DND-41 (cell line): Measurements from ENCODE around the gene NACC2.

Experiments
- ATAC-seq: fragments of 200-7000 bp; cut with Tn5 transposase; 3 replicates; pipeline ENCODE4 v1.9.1; 2021; ENCODE audit warnings: low read depth; ENCODE audit not compliant: insufficient read depth
- DNase-seq: peaks from one replicate; pipeline ENCODE4 v3.0.0-alpha.2; 2020
- H2AFZ ChIP-seq: 2 replicates; pipeline ENCODE4 v1.6.0; 2012; ENCODE audit warnings: low read depth, low read length
- H3K27ac ChIP-seq: 2 replicates; pipeline ENCODE4 v1.5.1; 2012; ENCODE audit warnings: low read length, inconsistent platforms
- H3K27me3 ChIP-seq: fragments of 200-600 bp; sonication (generic); 2 replicates; pipeline ENCODE4 v1.6.0; 2012; ENCODE audit warnings: low read length, mild to moderate bottlenecking, inconsistent platforms; ENCODE audit not compliant: insufficient read depth, poor library complexity
- H3K36me3 ChIP-seq: 2 replicates; pipeline ENCODE4 v1.5.1; 2012; ENCODE audit warnings: low read length, inconsistent platforms; ENCODE audit not compliant: insufficient read depth
- H3K4me1 ChIP-seq: 2 replicates; pipeline ENCODE4 v1.5.1; 2012; ENCODE audit warnings: mild to moderate bottlenecking, low read length; ENCODE audit not compliant: insufficient read depth
- H3K4me2 ChIP-seq: 2 replicates; pipeline ENCODE4 v1.6.0; 2012; ENCODE audit warnings: mild to moderate bottlenecking, moderate library complexity, low read length, inconsistent platforms; ENCODE audit not compliant: insufficient read depth
- H3K4me3 ChIP-seq, 2 experiments: fragments of 200-600 bp in 1 of 2; shearing (Covaris generic) in 1 of 2; 2 replicates each; pipeline ENCODE4 v1.5.1; 2012 to 2016; ENCODE audit warnings: inconsistent platforms in 2 of 2, low read length in 2 of 2, mild to moderate bottlenecking in 2 of 2, low read depth in 1 of 2, moderate library complexity in 1 of 2
- H3K79me2 ChIP-seq: 2 replicates; pipeline ENCODE4 v1.6.0; 2012; ENCODE audit warnings: low read length, inconsistent platforms; ENCODE audit not compliant: insufficient read depth
- H3K9ac ChIP-seq: 2 replicates; pipeline ENCODE4 v1.6.0; 2012; ENCODE audit warnings: low read depth, mild to moderate bottlenecking, inconsistent platforms, low read length, moderate library complexity
- H3K9me3 ChIP-seq: 2 replicates; pipeline ENCODE4 v1.5.1; 2012; ENCODE audit warnings: low read length, moderate library complexity, mild to moderate bottlenecking, inconsistent platforms; ENCODE audit not compliant: insufficient read depth, severe bottlenecking
- H4K20me1 ChIP-seq: 2 replicates; pipeline ENCODE4 v1.6.0; 2012; ENCODE audit warnings: low read length; ENCODE audit not compliant: insufficient read depth
- CTCF ChIP-seq: IDR thresholded peaks from 2 replicates; pipeline ENCODE4 v1.5.1; 2012; ENCODE audit warnings: borderline replicate concordance, low read length, moderate library complexity, mild to moderate bottlenecking; ENCODE audit not compliant: poor library complexity, severe bottlenecking; ENCODE audit errors: extremely low read depth
- EZH2 ChIP-seq: IDR thresholded peaks from 3 replicates; pipeline ENCODE4 v1.6.1; 2012; ENCODE audit warnings: borderline replicate concordance, low read depth, mild to moderate bottlenecking, moderate library complexity, low read length, inconsistent platforms; ENCODE audit not compliant: severe bottlenecking

The NACC2 gene

GRCh38 chr9:136013524-136014034, 81.5 kb downstream of the NACC2 start:
- Histone ChIP-seq H3K4me2 (no peak overlapping the region), H3K4me3 (no peak overlapping the region), H3K79me2 (no peaks in the 10 kb centered on the region), H3K36me3 (no peaks in the 10 kb centered on the region), H3K27me3 (no peaks in the 10 kb centered on the region), H2AFZ (no peak overlapping the region), H3K27ac (no peak overlapping the region), H4K20me1 (no peaks in the 10 kb centered on the region), H3K9me3 (no peaks in the 10 kb centered on the region), H3K4me1 (no peaks in the 10 kb centered on the region), H3K9ac (no peak overlapping the region)
- TF ChIP-seq EZH2 (no peak), CTCF (no peak)
- DNase-seq, result no peak
- ATAC-seq, result no peak

- H2AFZ ChIP-seq, result no peak overlapping the region
- no peak overlapping the region for H3K9ac ChIP-seq
- no peak overlapping the region for H3K27ac ChIP-seq
- TF ChIP-seq CTCF (no peak), EZH2 (no peak)
- H3K36me3 ChIP-seq, result no peaks in the 10 kb centered on the region
- H3K4me1 ChIP-seq, result no peaks in the 10 kb centered on the region
- H3K27me3 ChIP-seq, result no peaks in the 10 kb centered on the region
- no peaks in the 10 kb centered on the region for H3K79me2 ChIP-seq
- ATAC-seq, result no peak
- no peaks in the 10 kb centered on the region for H4K20me1 ChIP-seq
- DNase-seq, result no peak
- no peaks in the 10 kb centered on the region for H3K9me3 ChIP-seq
- H3K4me2 ChIP-seq, result no peak overlapping the region
- H3K4me3 ChIP-seq, result no peak overlapping the region
Measured at GRCh38 chr9:136013116-136013515, 82.0 kb downstream of the NACC2 start.

- no peaks in the 10 kb centered on the region for H3K4me1 ChIP-seq
- H3K4me2 ChIP-seq, result no peak overlapping the region
- no peak overlapping the region for H2AFZ ChIP-seq
- H3K36me3 ChIP-seq, result no peaks in the 10 kb centered on the region
- H3K79me2 ChIP-seq, result no peaks in the 10 kb centered on the region
- no peak for ATAC-seq
- DNase-seq, result no peak
- no peak overlapping the region for H3K4me3 ChIP-seq
- no peak overlapping the region for H3K9ac ChIP-seq
- H3K27ac ChIP-seq, result no peak overlapping the region
- TF ChIP-seq CTCF (no peak), EZH2 (no peak)
- no peaks in the 10 kb centered on the region for H3K27me3 ChIP-seq
- no peaks in the 10 kb centered on the region for H4K20me1 ChIP-seq
- no peaks in the 10 kb centered on the region for H3K9me3 ChIP-seq
Measured at GRCh38 chr9:136012651-136013050, 82.4 kb downstream of the NACC2 start.

- H3K36me3 ChIP-seq, result no peaks in the 10 kb centered on the region
- TF ChIP-seq CTCF, result no peak
- no peak for TF ChIP-seq EZH2
- H3K4me1 ChIP-seq, result no peaks in the 10 kb centered on the region
Measured at GRCh38 chr9:136011703-136012496, 83.2 kb downstream of the NACC2 start.

More at GRCh38 chr9:136011703-136012496, 83.2 kb downstream of the NACC2 start:
- no peak overlapping the region for H3K27ac ChIP-seq
- no peak overlapping the region for H3K4me2 ChIP-seq
- H3K79me2 ChIP-seq, result no peaks in the 10 kb centered on the region
- no peak overlapping the region for H2AFZ ChIP-seq
- no peaks in the 10 kb centered on the region for H3K9me3 ChIP-seq
- DNase-seq (no peak), ATAC-seq (no peak)
- no peak overlapping the region for H3K9ac ChIP-seq
- no peak overlapping the region for H3K4me3 ChIP-seq
- no peaks in the 10 kb centered on the region for H4K20me1 ChIP-seq
- H3K27me3 ChIP-seq, result no peaks in the 10 kb centered on the region
